ENCODE results near the gene IFNA2.

Gene IFNA2

DNA sequence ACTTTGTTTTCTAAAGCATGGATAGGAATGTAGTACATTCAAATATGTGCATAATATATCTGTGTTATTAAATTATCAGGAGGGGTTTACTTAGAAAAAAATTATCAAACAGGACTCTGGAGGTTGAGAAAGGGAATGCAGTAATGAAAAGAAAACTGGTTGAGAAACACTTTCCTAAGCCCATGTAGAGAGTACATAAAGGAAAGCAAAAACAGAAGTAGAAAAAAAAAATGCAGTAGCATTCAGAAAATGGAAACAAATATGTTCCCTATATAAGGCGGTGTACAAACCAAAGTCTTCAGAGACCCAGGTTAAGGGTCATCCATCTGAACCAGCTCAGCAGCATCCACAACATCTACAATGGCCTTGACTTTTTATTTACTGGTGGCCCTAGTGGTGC is 23.6 kb upstream of the IFNA2 start, which contains the start of gene IFNA8:
Gene IFNA8, plus strand, starts transcription at position 301 of the 400 bp plus-strand sequence. Its CDS starts 60 bp downstream, at position 361.
- TF ChIP-seq, protein P1, sequence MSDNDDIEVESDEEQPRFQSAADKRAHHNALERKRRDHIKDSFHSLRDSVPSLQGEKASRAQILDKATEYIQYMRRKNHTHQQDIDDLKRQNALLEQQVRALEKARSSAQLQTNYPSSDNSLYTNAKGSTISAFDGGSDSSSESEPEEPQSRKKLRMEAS (IDR thresholded peaks at IDR 0.05; ENCODE audit: low read depth, low read length): no peak
- no peak for TF ChIP-seq POLR2A (IDR thresholded peaks at IDR 0.05; ENCODE audit: extremely low read depth, insufficient read length)
- TF ChIP-seq, protein P2, sequence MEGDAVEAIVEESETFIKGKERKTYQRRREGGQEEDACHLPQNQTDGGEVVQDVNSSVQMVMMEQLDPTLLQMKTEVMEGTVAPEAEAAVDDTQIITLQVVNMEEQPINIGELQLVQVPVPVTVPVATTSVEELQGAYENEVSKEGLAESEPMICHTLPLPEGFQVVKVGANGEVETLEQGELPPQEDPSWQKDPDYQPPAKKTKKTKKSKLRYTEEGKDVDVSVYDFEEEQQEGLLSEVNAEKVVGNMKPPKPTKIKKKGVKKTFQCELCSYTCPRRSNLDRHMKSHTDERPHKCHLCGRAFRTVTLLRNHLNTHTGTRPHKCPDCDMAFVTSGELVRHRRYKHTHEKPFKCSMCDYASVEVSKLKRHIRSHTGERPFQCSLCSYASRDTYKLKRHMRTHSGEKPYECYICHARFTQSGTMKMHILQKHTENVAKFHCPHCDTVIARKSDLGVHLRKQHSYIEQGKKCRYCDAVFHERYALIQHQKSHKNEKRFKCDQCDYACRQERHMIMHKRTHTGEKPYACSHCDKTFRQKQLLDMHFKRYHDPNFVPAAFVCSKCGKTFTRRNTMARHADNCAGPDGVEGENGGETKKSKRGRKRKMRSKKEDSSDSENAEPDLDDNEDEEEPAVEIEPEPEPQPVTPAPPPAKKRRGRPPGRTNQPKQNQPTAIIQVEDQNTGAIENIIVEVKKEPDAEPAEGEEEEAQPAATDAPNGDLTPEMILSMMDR (IDR thresholded peaks at IDR 0.05; ENCODE audit: low read depth, low read length): no peak
- TF ChIP-seq MYC (IDR thresholded peaks at IDR 0.05; ENCODE audit: low read depth, low read length): no peak
- DNase-seq (ENCODE audit: low read depth): no peak
- no peak within 1 kb of the TSS for H3K4me3 ChIP-seq (ENCODE audit: low read depth, low read length)

DNA sequence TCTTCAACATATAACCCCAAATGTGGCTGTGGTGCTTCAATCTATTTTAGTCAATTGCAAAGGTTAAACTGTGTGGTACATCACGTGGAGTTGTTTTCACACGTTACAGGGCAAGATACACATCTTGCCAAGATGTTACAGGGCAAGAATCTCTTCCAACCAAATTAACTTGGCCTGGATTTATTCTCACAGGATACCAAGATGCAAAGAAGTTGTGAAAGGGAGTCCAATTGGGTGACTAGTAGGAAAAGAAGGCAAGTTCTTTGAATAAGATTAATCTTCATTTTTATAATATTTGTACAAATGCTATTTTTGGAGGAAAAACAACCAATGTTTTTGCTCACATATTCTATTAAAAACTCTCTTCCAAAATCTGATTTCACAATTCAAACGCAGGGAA is 18.9 kb upstream of the IFNA2 start:
- TF ChIP-seq, protein P1 (IDR thresholded peaks at IDR 0.05; ENCODE audit: low read depth, low read length): no peak
- no peak for TF ChIP-seq MYC (IDR thresholded peaks at IDR 0.05; ENCODE audit: low read depth, low read length)
- no peak for TF ChIP-seq POLR2A (IDR thresholded peaks at IDR 0.05; ENCODE audit: extremely low read depth, insufficient read length)
- TF ChIP-seq, protein P2 (IDR thresholded peaks at IDR 0.05; ENCODE audit: low read depth, low read length): no peak

DNA sequence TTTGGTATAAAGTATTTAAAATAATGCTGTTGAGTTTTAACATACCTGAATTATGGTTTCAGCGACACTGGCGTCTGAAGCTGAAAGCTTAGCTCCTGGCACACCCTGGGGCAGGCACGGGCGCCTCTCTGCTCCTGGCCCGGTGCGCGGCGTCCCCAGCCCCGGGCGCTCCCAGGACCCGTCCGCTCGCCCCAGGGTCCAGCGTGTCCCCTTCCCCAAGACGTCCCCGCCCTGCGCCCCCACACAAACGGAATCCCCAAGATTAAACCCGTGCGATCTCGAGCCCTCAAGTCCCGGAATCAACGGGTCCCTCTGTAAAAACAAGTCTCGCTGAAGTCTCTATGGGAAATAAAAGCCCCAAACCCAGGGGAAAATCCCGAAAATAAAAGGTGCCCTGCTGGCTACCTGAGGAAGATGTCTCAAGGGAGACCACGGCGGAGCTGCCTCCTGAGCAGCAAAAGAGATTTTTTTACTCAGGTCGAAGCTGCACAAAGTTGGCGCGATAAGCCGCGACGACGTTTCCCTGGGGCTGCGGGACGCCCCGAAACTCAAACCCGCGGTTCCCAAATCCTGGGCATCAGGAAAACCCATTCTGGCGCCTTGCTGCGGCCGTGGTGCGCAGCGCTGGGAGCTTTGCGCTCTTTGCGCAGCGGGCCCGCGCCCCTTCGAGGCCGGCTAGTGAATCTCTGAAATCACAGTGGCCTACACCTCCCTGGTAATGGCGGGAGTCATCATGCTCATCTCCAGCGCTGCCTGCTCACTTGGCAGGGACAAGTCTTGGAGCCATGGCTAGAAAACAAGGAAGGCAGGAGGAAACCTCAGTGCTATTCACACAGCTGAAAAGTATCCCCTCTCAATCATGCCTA is 17.4 kb upstream of the IFNA2 start:
- no peak for DNase-seq (ENCODE audit: low read depth)
- H3K4me3 ChIP-seq (ENCODE audit: low read depth, low read length): peak overlapping the region; percentile 32
- TF ChIP-seq, protein P2 (IDR thresholded peaks at IDR 0.05; ENCODE audit: low read depth, low read length): no peak
- TF ChIP-seq, protein P1 (IDR thresholded peaks at IDR 0.05; ENCODE audit: low read depth, low read length): no peak
- TF ChIP-seq MYC (IDR thresholded peaks at IDR 0.05; ENCODE audit: low read depth, low read length) (no peak), POLR2A (IDR thresholded peaks at IDR 0.05; ENCODE audit: extremely low read depth, insufficient read length) (no peak)

More for the DNA sequence above, 18.9 kb upstream of the IFNA2 start:
- no peak for DNase-seq (ENCODE audit: low read depth)
- H3K4me3 ChIP-seq (ENCODE audit: low read depth, low read length): no peak overlapping the region

DNA sequence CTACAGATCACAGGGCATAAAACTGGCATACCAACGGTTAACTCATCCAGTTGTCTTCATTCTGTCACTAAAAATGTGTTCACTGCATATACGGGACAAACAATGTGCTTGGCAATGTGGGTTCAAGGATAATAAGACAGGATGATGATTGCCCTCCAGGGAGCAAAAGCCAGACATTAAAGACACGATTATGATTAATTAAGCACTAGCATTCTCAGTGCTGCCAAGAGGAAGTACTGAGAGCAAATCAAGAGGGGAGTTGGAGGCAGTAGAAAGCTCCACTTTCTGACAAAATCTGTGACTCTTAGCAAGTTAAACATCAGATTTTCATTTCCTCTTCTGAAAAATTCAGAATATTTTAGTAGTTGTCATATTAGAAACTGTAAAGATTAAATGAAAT is 14.8 kb upstream of the IFNA2 start:
- TF ChIP-seq MYC (IDR thresholded peaks at IDR 0.05; ENCODE audit: low read depth, low read length) (no peak), POLR2A (IDR thresholded peaks at IDR 0.05; ENCODE audit: extremely low read depth, insufficient read length) (no peak)
- TF ChIP-seq, protein P2 (IDR thresholded peaks at IDR 0.05; ENCODE audit: low read depth, low read length): no peak
- TF ChIP-seq, protein P1 (IDR thresholded peaks at IDR 0.05; ENCODE audit: low read depth, low read length): no peak
- H3K4me3 ChIP-seq (ENCODE audit: low read depth, low read length): no peak overlapping the region
- DNase-seq (ENCODE audit: low read depth): no peak

DNA sequence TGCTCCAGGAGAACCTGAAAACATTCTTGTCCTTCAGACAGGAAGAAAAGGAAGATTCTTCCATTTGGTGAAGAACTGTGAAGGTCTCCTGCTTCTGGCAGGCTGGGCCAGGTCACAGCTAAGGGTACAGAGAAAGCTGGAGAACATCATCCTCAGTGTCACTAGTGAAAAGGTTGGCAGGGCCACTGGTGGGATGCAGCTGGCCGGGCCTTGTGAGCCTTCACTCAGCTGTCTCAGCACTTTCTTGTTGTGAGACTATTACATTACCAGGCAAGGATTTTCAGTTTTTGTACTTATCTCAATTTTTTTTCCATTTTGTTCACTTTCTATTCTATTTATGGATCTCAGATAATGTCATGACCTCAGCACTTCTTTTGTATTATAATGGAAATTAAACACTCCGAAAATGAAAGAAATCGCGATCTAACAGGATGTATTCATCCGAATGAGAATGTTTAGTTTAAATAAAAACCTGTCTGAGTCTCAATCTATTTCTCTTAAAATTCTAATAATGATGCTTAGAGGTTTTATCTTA is 13.8 kb upstream of the IFNA2 start:
- H3K4me3 ChIP-seq (ENCODE audit: low read depth, low read length): no peak overlapping the region
- DNase-seq (ENCODE audit: low read depth): no peak
- TF ChIP-seq POLR2A (IDR thresholded peaks at IDR 0.05; ENCODE audit: extremely low read depth, insufficient read length) (no peak), MYC (IDR thresholded peaks at IDR 0.05; ENCODE audit: low read depth, low read length) (no peak)
- TF ChIP-seq, protein P2 (IDR thresholded peaks at IDR 0.05; ENCODE audit: low read depth, low read length): no peak
- TF ChIP-seq, protein P1 (IDR thresholded peaks at IDR 0.05; ENCODE audit: low read depth, low read length): no peak
